IgD-negative memory B cell (primary cell): Measurements from ENCODE around the gene RAB26. TPM values are rescaled to one million over a fixed set of nuclear protein-coding genes. Genes with fewer than 3 reads are reported as not detected.
"Not testable (repeated sequence)": the region's sequence is repeated elsewhere in the genome, so short reads cannot be mapped to it uniquely, and the experiment has no call there.

Experiments
- H3K27ac Mint-ChIP-seq, 3 donors: one replicate each; pipeline ENCODE4 v1.8.0; 2020 to 2022; ENCODE audit warnings: mild to moderate bottlenecking in 3 of 3, mixed read lengths in 3 of 3, moderate library complexity in 1 of 3
- H3K27me3 Mint-ChIP-seq: one replicate; pipeline ENCODE4 v1.8.0; 2021; ENCODE audit warnings: mixed read lengths
- H3K36me3 Mint-ChIP-seq: one replicate; pipeline ENCODE4 v1.8.0; 2020; ENCODE audit warnings: mild to moderate bottlenecking, mixed read lengths
- H3K4me1 Mint-ChIP-seq, 3 donors: one replicate each; pipeline ENCODE4 v1.8.0; 2020 to 2022; ENCODE audit warnings: mixed read lengths in 3 of 3, mild to moderate bottlenecking in 1 of 3
- H3K4me3 Mint-ChIP-seq, 4 donors: one replicate each; pipeline ENCODE4 v1.8.0; 2020 to 2022; ENCODE audit warnings: mild to moderate bottlenecking in 4 of 4, mixed read lengths in 4 of 4, moderate library complexity in 3 of 4
- H3K9me3 Mint-ChIP-seq, 3 donors: one replicate each; pipeline ENCODE4 v1.8.0; 2020 to 2021; ENCODE audit warnings: mixed read lengths in 3 of 3, mild to moderate bottlenecking in 1 of 3
- polyA plus RNA-seq: library from polyadenylated mRNA; unstranded; fragments of 300-500 nt; fragmentation: Illumina TruSeq; gene quantifications from one replicate; pipeline ENCODE4 v1.2.3, GENCODE V29; 2021

The RAB26 gene
- polyA plus RNA-seq, 1 donor from 2014 or later, result 0.41 TPM

DNA sequence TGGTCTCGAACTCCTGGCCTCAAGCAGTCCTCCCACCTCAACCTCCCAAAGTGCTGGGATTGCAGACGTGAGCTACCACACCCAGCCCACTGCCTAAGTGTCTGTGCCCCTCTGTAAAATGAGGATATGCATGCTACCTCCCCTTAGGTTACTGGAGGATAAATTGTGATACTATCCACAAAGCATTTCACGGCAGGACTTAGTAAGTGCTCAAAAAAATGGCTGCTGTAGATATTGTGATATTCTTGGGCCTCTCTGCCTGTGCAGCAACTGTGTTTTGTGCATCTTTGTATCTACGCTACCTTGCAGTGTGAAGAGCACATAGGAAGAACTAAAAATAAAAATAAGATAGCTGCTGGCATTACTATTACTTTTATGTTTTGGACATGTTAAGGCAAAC is 49.9 kb downstream of the RAB26 start:
- Mint-ChIP-seq H3K27ac (no peak overlapping the region), H3K9me3 (no peaks in the 10 kb centered on the region), H3K4me3 (peak overlapping the region in 1 of 4 donors; percentile 83), H3K4me1 (peaks cover 0 to 4% (median 3%) of the 10 kb centered on the region in 3 donors), H3K27me3 (peaks cover 29% of the 10 kb centered on the region), H3K36me3 (peaks cover 4% of the 10 kb centered on the region)

DNA sequence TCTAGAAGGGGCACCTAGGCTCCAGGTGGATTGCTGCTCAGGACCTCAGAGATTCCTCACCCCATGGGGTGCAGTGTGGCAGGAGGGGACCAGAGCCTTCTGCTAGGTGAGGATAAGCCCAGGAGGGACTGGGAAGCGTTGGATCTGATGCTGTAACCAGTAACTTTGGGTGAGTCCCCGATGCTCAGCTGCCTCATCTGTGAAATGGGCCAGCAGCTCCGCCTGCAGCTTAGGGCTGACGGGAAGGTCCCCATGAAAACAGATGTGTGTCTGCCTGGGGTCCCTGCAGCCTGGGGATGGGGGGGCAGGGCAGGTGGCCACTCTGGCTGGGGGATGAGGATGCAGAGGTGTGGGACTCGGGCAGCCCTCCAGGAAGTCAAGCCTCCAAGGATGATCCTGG is 50.7 kb downstream of the RAB26 start:
- Mint-ChIP-seq H3K4me3 (no peak overlapping the region), H3K27ac (no peak overlapping the region), H3K27me3 (peaks cover 27% of the 10 kb centered on the region), H3K9me3 (no peaks in the 10 kb centered on the region), H3K36me3 (peaks cover 4% of the 10 kb centered on the region), H3K4me1 (peaks cover 0 to 4% (median 3%) of the 10 kb centered on the region in 3 donors)

DNA sequence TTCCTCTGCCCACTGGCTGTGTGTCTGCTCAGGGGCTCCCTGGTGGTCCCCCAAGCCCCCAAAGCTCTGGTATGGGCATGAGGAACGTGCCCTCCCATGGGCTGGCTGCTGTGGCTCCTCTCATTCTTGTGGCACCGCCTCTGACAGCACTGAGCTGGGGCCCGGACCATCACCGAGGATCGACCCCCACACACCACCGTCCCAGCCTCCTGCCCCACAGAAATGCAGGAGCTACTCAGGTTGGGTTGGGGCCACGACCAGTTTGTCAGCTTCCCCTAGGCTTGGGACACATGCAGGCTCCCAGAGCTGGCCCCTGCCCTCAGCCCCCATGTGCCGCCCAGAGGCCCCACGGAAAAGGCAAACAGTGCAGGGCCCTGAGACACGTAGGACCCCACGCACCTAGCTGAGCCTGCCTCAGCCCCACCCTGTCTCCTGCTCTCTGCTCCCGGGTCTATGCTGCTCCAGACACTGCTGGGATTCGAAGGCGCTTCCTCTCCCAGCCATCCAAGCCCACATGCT is 51.3 kb downstream of the RAB26 start:
- H3K27me3 Mint-ChIP-seq, result peaks cover 24% of the 10 kb centered on the region
- no peaks in the 10 kb centered on the region for H3K9me3 Mint-ChIP-seq
- H3K4me1 Mint-ChIP-seq, result peaks cover 0 to 7% (median 7%) of the 10 kb centered on the region in 3 donors
- H3K36me3 Mint-ChIP-seq, result peaks cover 4% of the 10 kb centered on the region
- H3K4me3 Mint-ChIP-seq, result no peak overlapping the region
- H3K27ac Mint-ChIP-seq, result no peak overlapping the region

DNA sequence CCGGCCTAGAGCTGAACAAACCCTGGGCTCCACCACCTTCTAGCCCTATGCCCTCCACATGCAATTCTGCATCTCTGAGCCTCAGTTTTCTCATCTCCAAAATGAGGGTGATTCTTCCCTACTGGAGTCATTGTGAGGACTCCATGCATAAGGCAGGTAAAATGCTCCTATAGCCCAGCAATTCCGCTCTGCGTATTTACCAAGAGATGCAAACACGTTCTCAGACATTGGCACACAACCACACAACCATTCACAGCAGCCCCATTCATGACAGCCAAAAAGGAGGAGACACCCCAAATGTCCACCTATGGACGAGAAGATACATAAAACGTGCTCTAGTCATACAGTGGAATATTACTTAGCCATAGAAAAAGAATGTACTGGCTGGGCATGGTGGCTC is 51.9 kb downstream of the RAB26 start:
- Mint-ChIP-seq H3K27ac (peak overlapping the region in 1 of 3 donors; percentile 39), H3K27me3 (peaks cover 17% of the 10 kb centered on the region), H3K9me3 (no peaks in the 10 kb centered on the region), H3K36me3 (peaks cover 4% of the 10 kb centered on the region), H3K4me1 (peaks cover 0 to 5% (median 4%) of the 10 kb centered on the region in 3 donors), H3K4me3 (no peak overlapping the region)

DNA sequence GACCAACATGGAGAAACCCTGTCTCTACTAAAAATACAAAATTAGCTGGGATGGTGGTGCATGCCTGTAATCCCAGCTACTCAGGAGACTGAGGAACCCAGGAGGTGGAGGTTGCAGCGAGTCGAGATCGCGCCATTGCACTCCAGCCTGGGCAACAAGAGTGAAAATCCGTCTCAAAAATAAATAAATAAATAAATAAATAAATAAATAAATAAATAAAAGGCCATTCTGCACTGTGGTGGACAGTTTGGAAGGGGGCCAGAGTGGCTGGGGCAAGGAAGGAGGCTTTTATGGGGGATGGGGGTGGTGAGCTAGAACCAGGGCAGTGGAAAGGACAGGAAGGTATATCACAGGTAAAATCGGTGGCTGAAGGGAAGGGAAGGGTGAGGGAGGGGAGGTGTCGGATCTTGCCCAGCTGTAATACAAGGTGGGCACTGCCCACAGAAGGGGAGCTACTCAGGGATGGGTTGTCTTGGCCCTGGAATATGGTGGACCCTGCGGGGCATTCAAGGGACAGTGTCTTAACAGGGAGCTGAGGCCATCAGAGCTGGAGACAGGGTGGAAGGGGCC is 54.8 kb downstream of the RAB26 start:
- not testable (repeated sequence) for H3K9me3 Mint-ChIP-seq, H3K36me3 Mint-ChIP-seq, H3K27me3 Mint-ChIP-seq
- Mint-ChIP-seq H3K4me1 (peaks cover 6 to 15% (median 9%) of the 10 kb centered on the region in 3 donors), H3K27ac (peak overlapping the region in 2 of 3 donors; percentile 82 to 95), H3K4me3 (peak overlapping the region in 3 of 4 donors; percentile 28 to 89 (median 72))

Other genes starting within 250 kb of the RAB26 start
- gene HS3ST6, start 230.2 kb upstream of the RAB26 start, polyA plus RNA-seq, result not detected
- 17.2 TPM for gene MSRB1, start 205.4 kb upstream of the RAB26 start, polyA plus RNA-seq
- not detected for gene RPL3L, start 193.9 kb upstream of the RAB26 start, polyA plus RNA-seq
- gene NDUFB10, start 189.1 kb upstream of the RAB26 start, polyA plus RNA-seq, result 204 TPM
- gene RPS2, start 183.8 kb upstream of the RAB26 start, polyA plus RNA-seq, result 6,339 TPM
- gene RNF151, start 181.8 kb upstream of the RAB26 start, polyA plus RNA-seq, result not detected
- gene TBL3, start 176.6 kb upstream of the RAB26 start, polyA plus RNA-seq, result 52.0 TPM
- not detected for gene NOXO1, start 167.2 kb upstream of the RAB26 start, polyA plus RNA-seq
- 39.0 TPM for gene GFER, start 164.4 kb upstream of the RAB26 start, polyA plus RNA-seq
- 4.9 TPM for gene SYNGR3, start 158.7 kb upstream of the RAB26 start, polyA plus RNA-seq
- 11.0 TPM for gene ZNF598, start 138.8 kb upstream of the RAB26 start, polyA plus RNA-seq
- not detected for gene NPW, start 128.8 kb upstream of the RAB26 start, polyA plus RNA-seq
- not detected for gene NHERF2, start 121.7 kb upstream of the RAB26 start, polyA plus RNA-seq
- gene NTHL1, start 100.8 kb upstream of the RAB26 start, polyA plus RNA-seq, result 35.2 TPM
- gene TSC2, start 100.6 kb upstream of the RAB26 start, polyA plus RNA-seq, result 30.3 TPM
- 7.4 TPM for gene PKD1, start 12.7 kb upstream of the RAB26 start, polyA plus RNA-seq
- 7.0 TPM for gene TRAF7, start 7.2 kb downstream of the RAB26 start, polyA plus RNA-seq
- not detected for gene CASKIN1, start 48.0 kb downstream of the RAB26 start, polyA plus RNA-seq
- 44.1 TPM for gene MLST8, start 56.8 kb downstream of the RAB26 start, polyA plus RNA-seq
- gene BRICD5, start 62.2 kb downstream of the RAB26 start, polyA plus RNA-seq, result 0.35 TPM
- gene PGP, start 66.2 kb downstream of the RAB26 start, polyA plus RNA-seq, result 6.4 TPM
- 23.2 TPM for gene E4F1, start 75.0 kb downstream of the RAB26 start, polyA plus RNA-seq
- not detected for gene DNASE1L2, start 87.8 kb downstream of the RAB26 start, polyA plus RNA-seq
- gene ECI1, start 103.0 kb downstream of the RAB26 start, polyA plus RNA-seq, result 65.1 TPM
- 330 TPM for gene RNPS1, start 119.5 kb downstream of the RAB26 start, polyA plus RNA-seq
- 1.7 TPM for gene ABCA3, start 192.1 kb downstream of the RAB26 start, polyA plus RNA-seq